Testis (tissue), 3 donors: Measurements from ENCODE around the gene LCE1E. TPM values are rescaled to one million over a fixed set of nuclear protein-coding genes. Genes with fewer than 3 reads are reported as not detected.

Source experiments
- DNase-seq: peaks from one replicate; pipeline ENCODE4 v3.0.0-alpha.2; 2019
- H3K27ac ChIP-seq, 2 donors: fragments of 200-600 bp; sonication (generic); one replicate each; pipeline ENCODE4 v1.5.1; 2019
- H3K27me3 ChIP-seq: fragments of 200-600 bp; sonication (generic); one replicate; pipeline ENCODE4 v1.5.1; 2019
- H3K36me3 ChIP-seq: fragments of 200-600 bp; sonication (generic); one replicate; pipeline ENCODE4 v1.5.1; 2017; ENCODE audit warnings: low read depth; ENCODE audit errors: missing control alignments
- H3K4me1 ChIP-seq: fragments of 200-600 bp; sonication (generic); one replicate; pipeline ENCODE4 v1.5.1; 2019
- H3K4me3 ChIP-seq, 2 donors: fragments of 200-600 bp; sonication (generic); one replicate each; pipeline ENCODE4 v1.5.1; 2017 to 2019
- H3K9me3 ChIP-seq: fragments of 200-600 bp; sonication (generic); one replicate; pipeline ENCODE4 v1.5.1; 2017
- CTCF ChIP-seq, 3 experiments: fragments of 450-650 bp in 2 of 3; fragments of 200-600 bp in 1 of 3; sonication (generic) in 1 of 3; IDR thresholded peaks; one replicate each; pipeline ENCODE4 v1.5.1; 2016 to 2019; ENCODE audit warnings: antibody characterized with exemption in 3 of 3, mild to moderate bottlenecking in 2 of 3, moderate library complexity in 1 of 3
- POLR2A ChIP-seq: fragments of 450-650 bp; IDR thresholded peaks from one replicate; pipeline ENCODE4 v1.6.1; 2017; ENCODE audit warnings: antibody characterized with exemption, mild to moderate bottlenecking, moderate library complexity
- WGBS, 2 donors: methylation state at CpG; one replicate each; pipeline ENCODE4 v1.1.5; 2018; 5-methylcytosine and 5-hydroxymethylcytosine counted together
- intact Hi-C: fragments of 100-400 bp; cut with DNase I; formaldehyde crosslinking; loops from one replicate; pipeline ENCODE4 v1.15.1; 2023; ENCODE audit warnings: low total_unique reads
- polyA plus RNA-seq: library from polyadenylated mRNA; stranded (reverse); fragments of 350-450 nt; fragmentation: Illumina TruSeq; extraction: RNeasy Lipid Tissue Mini Kit (QIAGEN cat#74804); gene quantifications from one replicate; pipeline ENCODE4 v1.2.3, GENCODE V29; 2014; ENCODE audit warnings: low read depth, low replicate concordance; ENCODE audit not compliant: insufficient read depth
- total RNA-seq, 2 donors: library from RNA; depleted of rRNA; stranded (reverse); fragments of >200 nt; gene quantifications; one replicate each; pipeline ENCODE4 v1.2.3, GENCODE V29; 2016

Gene LCE1E
- total and polyA plus RNA-seq, 3 donors from 2014 or later = not detected

GRCh38 chr1:152823294-152823693 lies 37.2 kb downstream of the LCE1E start:
- H3K4me1 ChIP-seq = no peaks in the 10 kb centered on the region
- H3K27ac ChIP-seq = no peak overlapping the region
- H3K36me3 ChIP-seq = no peaks in the 10 kb centered on the region
- intact Hi-C loops = no loop called here
- TF ChIP-seq CTCF (IDR thresholded peaks at IDR 0.05) = no peak
- no peak for TF ChIP-seq POLR2A
- WGBS, 2 donors = 55 to 63% methylated on average over 5 of the region's 5 CpGs
- no peaks in the 10 kb centered on the region for H3K9me3 ChIP-seq
- no peak overlapping the region for H3K4me3 ChIP-seq
- H3K27me3 ChIP-seq = no peaks in the 10 kb centered on the region
- no peak for DNase-seq

- H3K4me1 ChIP-seq = no peaks in the 10 kb centered on the region
- no peaks in the 10 kb centered on the region for H3K36me3 ChIP-seq
- intact Hi-C loops = no loop called here
- H3K4me3 ChIP-seq = no peak overlapping the region
- DNase-seq = no peak
- H3K9me3 ChIP-seq = no peaks in the 10 kb centered on the region
- no peaks in the 10 kb centered on the region for H3K27me3 ChIP-seq
- H3K27ac ChIP-seq = no peak overlapping the region
- TF ChIP-seq POLR2A (no peak), CTCF (IDR thresholded peaks at IDR 0.05) (no peak)
These were observed 38.9 kb downstream of the LCE1E start for GRCh38 chr1:152824964-152825363.

- intact Hi-C loops = no loop called here
These were observed 41.1 kb downstream of the LCE1E start, which contains the start of gene LCE1A for GRCh38 chr1:152827173-152827572. LCE1A (plus strand) TSS chr1:152827473; CDS start chr1:152827473, 0 bp downstream.

GRCh38 chr1:152836870-152837269 lies 50.8 kb downstream of the LCE1E start:
- H3K36me3 ChIP-seq = no peaks in the 10 kb centered on the region
- no peaks in the 10 kb centered on the region for H3K9me3 ChIP-seq
- no peak for TF ChIP-seq POLR2A
- no peak for TF ChIP-seq CTCF (IDR thresholded peaks at IDR 0.05)
- intact Hi-C loops = no loop called here
- no peak for DNase-seq
- no peak overlapping the region for H3K4me3 ChIP-seq
- H3K4me1 ChIP-seq = no peaks in the 10 kb centered on the region
- no peak overlapping the region for H3K27ac ChIP-seq
- 62 to 76% methylated on average over 2 of the region's 2 CpGs for WGBS, 2 donors
- H3K27me3 ChIP-seq = no peaks in the 10 kb centered on the region

More at GRCh38 chr1:152827173-152827572, 41.1 kb downstream of the LCE1E start, which contains the start of gene LCE1A:
- Histone ChIP-seq H3K4me3 (no peak within 1 kb of the TSS), H3K36me3 (no peaks in the 10 kb centered on the region), H3K27ac (no peak within 1 kb of the TSS), H3K27me3 (no peaks in the 10 kb centered on the region), H3K9me3 (no peaks in the 10 kb centered on the region), H3K4me1 (no peaks in the 10 kb centered on the region)
- TF ChIP-seq CTCF (IDR thresholded peaks at IDR 0.05) (no peak), POLR2A (no peak)
- WGBS, 2 donors = 79 to 90% methylated on average over 2 of the region's 2 CpGs
- DNase-seq = no peak

Other genes with a start within 250 kb of the LCE1E start
- not detected for gene LCE3E, start 219.5 kb upstream of the LCE1E start, total RNA-seq
- gene LCE3E, start 219.5 kb upstream of the LCE1E start, polyA plus RNA-seq = not detected
- not detected for gene LCE3D, start 205.7 kb upstream of the LCE1E start, total RNA-seq
- not detected for gene LCE3D, start 205.7 kb upstream of the LCE1E start, polyA plus RNA-seq
- gene LCE3C, start 186.0 kb upstream of the LCE1E start, total RNA-seq = not detected
- gene LCE3C, start 186.0 kb upstream of the LCE1E start, polyA plus RNA-seq = not detected
- gene LCE3B, start 172.4 kb upstream of the LCE1E start, total RNA-seq = not detected
- not detected for gene LCE3B, start 172.4 kb upstream of the LCE1E start, polyA plus RNA-seq
- gene LCE3A, start 163.2 kb upstream of the LCE1E start, total RNA-seq = not detected
- gene LCE3A, start 163.2 kb upstream of the LCE1E start, polyA plus RNA-seq = not detected
- not detected for gene LCE2D, start 122.9 kb upstream of the LCE1E start, total RNA-seq
- gene LCE2D, start 122.9 kb upstream of the LCE1E start, polyA plus RNA-seq = not detected
- not detected for gene LCE2C, start 111.0 kb upstream of the LCE1E start, total RNA-seq
- not detected for gene LCE2C, start 111.0 kb upstream of the LCE1E start, polyA plus RNA-seq
- not detected for gene LCE2B, start 100.1 kb upstream of the LCE1E start, total RNA-seq
- not detected for gene LCE2B, start 100.1 kb upstream of the LCE1E start, polyA plus RNA-seq
- not detected for gene LCE2A, start 87.9 kb upstream of the LCE1E start, total RNA-seq
- not detected for gene LCE2A, start 87.9 kb upstream of the LCE1E start, polyA plus RNA-seq
- not detected for gene LCE4A, start 78.1 kb upstream of the LCE1E start, total RNA-seq
- not detected for gene LCE4A, start 78.1 kb upstream of the LCE1E start, polyA plus RNA-seq
- not detected for gene KPRP, start 28.2 kb upstream of the LCE1E start, total RNA-seq
- not detected for gene KPRP, start 28.2 kb upstream of the LCE1E start, polyA plus RNA-seq
- gene LCE1F, start 11.1 kb upstream of the LCE1E start, total RNA-seq = not detected
- gene LCE1F, start 11.1 kb upstream of the LCE1E start, polyA plus RNA-seq = not detected
- not detected for gene LCE1D, start 10.5 kb downstream of the LCE1E start, total RNA-seq
- gene LCE1D, start 10.5 kb downstream of the LCE1E start, polyA plus RNA-seq = not detected
- not detected for gene LCE1C, start 20.4 kb downstream of the LCE1E start, total RNA-seq
- not detected for gene LCE1C, start 20.4 kb downstream of the LCE1E start, polyA plus RNA-seq
- gene LCE1B, start 25.7 kb downstream of the LCE1E start, total RNA-seq = not detected
- not detected for gene LCE1B, start 25.7 kb downstream of the LCE1E start, polyA plus RNA-seq
- gene LCE1A, start 41.2 kb downstream of the LCE1E start, total RNA-seq = not detected
- gene LCE1A, start 41.2 kb downstream of the LCE1E start, polyA plus RNA-seq = not detected
- gene LCE6A, start 56.6 kb downstream of the LCE1E start, total RNA-seq = not detected
- gene LCE6A, start 56.6 kb downstream of the LCE1E start, polyA plus RNA-seq = not detected
- gene LCE7A, start 73.7 kb downstream of the LCE1E start, total RNA-seq = not detected
- not detected for gene LCE7A, start 73.7 kb downstream of the LCE1E start, polyA plus RNA-seq
- gene SMCP, start 92.1 kb downstream of the LCE1E start, total RNA-seq = 100 to 1,000 TPM; 249 to 786 TPM
- gene SMCP, start 92.1 kb downstream of the LCE1E start, polyA plus RNA-seq = 724 TPM
- gene IVL, start 122.3 kb downstream of the LCE1E start, total RNA-seq = not detected
- gene IVL, start 122.3 kb downstream of the LCE1E start, polyA plus RNA-seq = not detected
- not detected for gene SPRR5, start 160.9 kb downstream of the LCE1E start, total RNA-seq
- gene SPRR5, start 160.9 kb downstream of the LCE1E start, polyA plus RNA-seq = not detected
- gene SPRR4, start 184.4 kb downstream of the LCE1E start, total RNA-seq = 1 to 10 TPM in 1 of 2 donors, under 1 TPM in 1; 0.81 to 8.4 TPM
- 9.5 TPM for gene SPRR4, start 184.4 kb downstream of the LCE1E start, polyA plus RNA-seq
- gene SPRR1A, start 197.8 kb downstream of the LCE1E start, total RNA-seq = not detected
- not detected for gene SPRR1A, start 197.8 kb downstream of the LCE1E start, polyA plus RNA-seq
- not detected for gene SPRR3, start 215.5 kb downstream of the LCE1E start, total RNA-seq
- not detected for gene SPRR3, start 215.5 kb downstream of the LCE1E start, polyA plus RNA-seq
- not detected for gene SPRR1B, start 244.9 kb downstream of the LCE1E start, total RNA-seq
- not detected for gene SPRR1B, start 244.9 kb downstream of the LCE1E start, polyA plus RNA-seq